Transverse colon (tissue), 3 donors: ENCODE results near the gene TWF2.

Source experiments
- EP300 ChIP-seq: sonication (generic); formaldehyde crosslinking; IDR thresholded peaks from one replicate; pipeline ENCODE4 v1.6.1; 2017; ENCODE audit warnings: antibody characterized with exemption, low read depth
- POLR2A ChIP-seq: fragments of 450-650 bp; IDR thresholded peaks from one replicate; pipeline ENCODE4 v1.6.1; 2016; ENCODE audit warnings: antibody characterized with exemption, mild to moderate bottlenecking, moderate library complexity
- TF ChIP-seq, protein P1 (sequence below), 5 experiments: fragments of 200-600 bp in 3 of 5; fragments of 450-650 bp in 2 of 5; sonication (generic) in 3 of 5; IDR thresholded peaks; 1 replicate in 2 of 5; 2 replicates in 3 of 5; pipeline ENCODE4 v1.5.1; 2016 to 2017; ENCODE audit warnings: antibody characterized with exemption in 5 of 5, inconsistent platforms in 3 of 5, mild to moderate bottlenecking in 2 of 5, moderate library complexity in 1 of 5

DNA sequence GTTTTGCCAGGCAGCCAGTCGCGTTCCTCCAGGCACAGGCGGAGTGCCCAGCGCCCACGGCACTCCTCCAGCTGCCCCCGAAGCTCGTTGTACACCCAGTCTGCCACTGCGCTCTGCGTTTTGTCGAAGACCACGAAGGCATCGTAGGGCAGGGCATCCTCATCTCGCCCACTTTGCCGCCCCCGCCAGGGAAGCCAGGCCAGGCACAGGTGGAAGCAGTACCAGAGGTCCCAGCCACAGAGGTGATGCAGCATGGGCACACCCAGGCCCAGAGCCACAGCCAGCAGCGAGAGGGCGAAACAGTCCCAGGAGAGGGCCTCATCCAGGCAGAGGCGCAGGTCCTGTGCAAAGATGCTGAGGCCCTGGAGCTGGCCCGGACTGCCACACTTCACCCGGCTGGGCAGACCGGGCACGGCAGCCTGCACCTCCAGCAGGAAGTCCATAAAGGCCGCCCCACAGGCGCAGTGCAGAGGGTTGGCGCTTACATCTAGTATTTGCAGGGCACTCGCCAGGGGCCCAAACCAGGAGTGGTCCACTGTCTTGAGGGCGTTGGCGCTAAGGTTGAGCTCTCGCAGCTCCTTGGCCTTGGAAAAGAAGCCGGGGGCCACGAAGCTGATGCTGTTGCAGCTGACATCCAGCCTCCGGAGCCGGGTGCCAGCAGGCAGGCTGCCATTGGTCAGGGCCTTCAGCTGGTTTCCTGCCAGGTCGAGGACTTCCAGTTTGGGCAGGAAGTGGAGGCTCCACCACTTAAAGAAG is 17.2 kb downstream of the TWF2 start:
- TF ChIP-seq, protein P1, sequence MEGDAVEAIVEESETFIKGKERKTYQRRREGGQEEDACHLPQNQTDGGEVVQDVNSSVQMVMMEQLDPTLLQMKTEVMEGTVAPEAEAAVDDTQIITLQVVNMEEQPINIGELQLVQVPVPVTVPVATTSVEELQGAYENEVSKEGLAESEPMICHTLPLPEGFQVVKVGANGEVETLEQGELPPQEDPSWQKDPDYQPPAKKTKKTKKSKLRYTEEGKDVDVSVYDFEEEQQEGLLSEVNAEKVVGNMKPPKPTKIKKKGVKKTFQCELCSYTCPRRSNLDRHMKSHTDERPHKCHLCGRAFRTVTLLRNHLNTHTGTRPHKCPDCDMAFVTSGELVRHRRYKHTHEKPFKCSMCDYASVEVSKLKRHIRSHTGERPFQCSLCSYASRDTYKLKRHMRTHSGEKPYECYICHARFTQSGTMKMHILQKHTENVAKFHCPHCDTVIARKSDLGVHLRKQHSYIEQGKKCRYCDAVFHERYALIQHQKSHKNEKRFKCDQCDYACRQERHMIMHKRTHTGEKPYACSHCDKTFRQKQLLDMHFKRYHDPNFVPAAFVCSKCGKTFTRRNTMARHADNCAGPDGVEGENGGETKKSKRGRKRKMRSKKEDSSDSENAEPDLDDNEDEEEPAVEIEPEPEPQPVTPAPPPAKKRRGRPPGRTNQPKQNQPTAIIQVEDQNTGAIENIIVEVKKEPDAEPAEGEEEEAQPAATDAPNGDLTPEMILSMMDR (IDR thresholded peaks at IDR 0.05): no peak
- TF ChIP-seq POLR2A (no peak), EP300 (no peak)
